CD4-positive, alpha-beta T cell treated with Interleukin-2 at 100 ng/mL for 4 hours (primary cell): Measurements from ENCODE around the gene XRCC4.

Experiments used
- DNase-seq: peaks from one replicate; pipeline ENCODE4 v3.0.0-alpha.2; 2020; ENCODE audit warnings: low spot score

The XRCC4 gene

DNA sequence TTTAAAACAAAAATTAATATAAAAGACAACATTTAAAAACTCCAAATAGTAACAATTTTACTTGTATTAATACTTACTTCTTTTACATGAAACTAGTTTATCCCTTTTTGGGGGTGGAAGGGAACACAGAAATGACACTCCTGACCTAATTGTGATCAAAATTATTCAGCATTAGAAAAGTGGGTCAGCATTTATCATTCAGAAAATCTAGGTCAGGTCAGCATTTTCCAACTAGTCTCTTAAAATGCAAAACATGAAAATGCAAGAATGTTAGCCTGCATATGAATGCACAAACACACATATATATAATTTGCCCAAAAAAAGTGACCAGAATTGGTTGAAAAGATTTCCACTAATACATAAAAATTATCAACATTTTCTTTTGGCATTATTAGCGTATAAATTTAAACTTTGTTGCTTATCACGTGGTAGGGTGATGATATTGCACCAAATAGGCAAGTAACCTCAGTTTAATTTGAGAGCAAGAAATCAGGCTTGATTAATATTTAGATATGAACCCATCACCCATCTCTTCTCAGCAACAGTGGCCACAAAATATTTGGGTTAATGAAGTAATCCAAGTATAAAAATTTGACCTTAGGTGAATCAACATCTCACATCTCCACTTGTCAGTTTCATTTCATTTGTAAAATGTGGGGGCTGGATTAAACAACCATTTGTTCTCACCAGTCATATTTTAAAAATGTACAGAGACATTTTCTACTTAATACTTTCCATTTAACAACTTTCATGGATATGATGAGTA, 5.9 kb upstream of the XRCC4 start:
- no peak for DNase-seq

DNA sequence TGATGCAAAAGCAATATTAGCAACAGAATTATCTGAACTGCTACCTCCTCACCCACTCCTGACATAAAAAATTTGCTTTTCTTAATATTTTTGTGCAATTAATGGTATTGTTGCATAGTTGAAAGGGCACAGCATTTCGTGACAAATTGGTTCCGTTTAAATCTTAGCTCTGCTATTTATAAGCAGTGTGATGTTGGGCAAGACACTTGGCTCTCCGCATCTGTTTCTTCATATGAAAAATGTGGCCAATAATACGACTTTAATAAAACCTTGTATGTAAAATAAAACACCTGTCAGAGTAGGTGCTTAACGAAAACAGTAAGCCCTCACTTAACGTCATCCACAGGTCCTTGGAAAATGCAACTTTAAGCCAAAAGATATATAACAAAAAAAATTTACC, 4.4 kb upstream of the XRCC4 start:
- DNase-seq = no peak

DNA sequence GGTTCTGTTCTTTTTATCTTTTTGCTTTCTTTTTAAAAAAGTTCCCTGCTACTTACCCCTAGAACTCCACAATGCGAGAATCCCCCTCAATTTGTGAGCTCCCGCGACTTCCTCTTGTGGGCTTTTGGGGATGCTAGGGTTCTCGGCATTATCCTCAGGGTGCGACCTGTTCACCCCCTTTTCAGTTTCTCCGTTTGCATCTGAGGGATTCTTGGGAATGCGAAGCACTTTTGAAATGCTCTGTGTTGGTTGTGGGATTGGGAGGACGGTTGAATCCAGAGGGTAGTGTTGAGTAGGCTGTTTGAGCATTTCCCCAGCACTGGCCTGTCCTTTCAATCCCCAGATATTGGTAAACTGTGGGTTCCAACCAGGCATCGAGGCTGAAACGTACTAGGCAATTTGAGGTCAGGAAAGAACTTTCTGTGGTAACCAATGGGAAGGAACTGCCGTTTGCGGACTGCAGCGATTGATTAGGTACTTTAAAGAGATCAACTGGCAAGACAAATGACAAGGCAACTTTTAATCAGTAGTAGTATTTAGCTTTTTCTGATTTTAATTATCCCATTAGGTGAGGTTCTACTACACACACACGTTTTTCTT, 415 bp downstream of the XRCC4 start:
- DNase-seq = peak; percentile 12

DNA sequence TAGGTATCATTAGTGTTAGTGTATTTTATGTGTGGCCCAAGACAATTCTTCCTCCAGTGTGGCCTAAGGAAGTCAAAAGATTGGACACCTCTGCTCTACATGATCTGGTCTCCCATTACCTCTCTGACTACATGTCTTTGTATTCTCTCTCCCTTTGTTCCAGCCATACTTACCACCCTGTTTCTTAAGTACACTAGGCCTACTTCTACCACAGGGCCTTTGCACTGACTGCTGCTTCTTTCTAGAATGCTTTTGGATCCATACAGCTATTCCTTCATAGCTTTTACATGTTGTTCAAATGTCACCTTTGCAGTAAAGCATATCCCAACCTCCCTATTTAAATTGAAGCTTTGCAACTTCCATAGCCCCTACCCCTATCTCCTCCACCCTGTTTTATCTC, 5.4 kb downstream of the XRCC4 start:
- DNase-seq = no peak

DNA sequence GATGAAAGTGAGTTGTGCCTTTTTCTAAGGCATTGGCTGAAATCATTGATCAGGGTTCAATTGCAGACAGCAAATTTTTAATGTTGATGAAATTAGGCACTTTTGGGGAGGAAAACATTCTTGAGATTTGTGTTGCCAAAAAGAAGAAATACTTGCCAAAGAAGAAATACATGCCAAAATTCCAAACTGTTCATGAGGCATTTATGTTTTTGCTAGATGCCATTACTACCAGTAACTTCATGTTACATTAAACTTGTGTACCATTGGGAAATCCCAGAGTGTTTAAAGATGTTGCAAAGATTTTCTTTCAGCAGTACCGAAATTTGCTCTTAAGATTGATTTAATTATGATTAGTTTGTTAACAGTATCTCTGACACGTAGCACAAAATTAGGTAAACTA, 7.0 kb downstream of the XRCC4 start:
- DNase-seq = no peak

DNA sequence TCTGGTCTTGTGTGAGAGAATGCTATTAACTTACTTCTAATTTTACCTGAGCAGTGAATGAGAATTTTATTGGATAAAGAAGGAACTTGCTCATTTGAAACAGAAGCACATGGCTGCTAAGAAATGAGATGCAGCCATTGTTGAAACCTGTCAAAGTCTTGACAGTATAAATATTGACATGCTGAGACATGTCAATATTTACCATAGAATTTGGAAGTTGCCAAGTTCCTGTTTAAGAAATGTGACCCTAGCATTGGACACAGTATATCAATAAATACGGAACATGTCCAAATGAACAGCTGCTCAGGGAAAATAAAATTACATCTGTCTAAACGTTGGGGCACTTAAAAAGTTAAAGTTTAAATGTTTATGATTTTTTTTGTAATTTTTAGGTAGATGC, 7.8 kb downstream of the XRCC4 start:
- DNase-seq = no peak

DNA sequence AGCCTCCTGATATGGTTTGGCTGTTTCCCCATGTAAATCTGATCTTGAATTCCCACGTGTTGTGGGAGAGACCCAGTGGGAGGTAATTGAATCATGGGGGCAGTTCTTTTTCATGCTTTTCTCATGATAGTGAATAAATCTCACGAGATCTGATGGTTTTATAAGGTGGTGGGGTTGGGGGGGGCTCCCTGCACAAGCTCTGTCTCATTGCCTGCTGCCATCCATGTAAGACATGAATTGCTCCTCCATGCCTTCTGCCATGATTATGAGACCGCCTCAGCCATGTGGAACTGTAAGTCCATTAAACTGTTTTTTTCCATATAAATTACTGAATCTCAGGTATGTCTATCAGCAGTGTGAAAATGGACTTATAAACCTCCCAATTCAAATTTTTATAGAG, 12.8 kb downstream of the XRCC4 start:
- DNase-seq = no peak

DNA sequence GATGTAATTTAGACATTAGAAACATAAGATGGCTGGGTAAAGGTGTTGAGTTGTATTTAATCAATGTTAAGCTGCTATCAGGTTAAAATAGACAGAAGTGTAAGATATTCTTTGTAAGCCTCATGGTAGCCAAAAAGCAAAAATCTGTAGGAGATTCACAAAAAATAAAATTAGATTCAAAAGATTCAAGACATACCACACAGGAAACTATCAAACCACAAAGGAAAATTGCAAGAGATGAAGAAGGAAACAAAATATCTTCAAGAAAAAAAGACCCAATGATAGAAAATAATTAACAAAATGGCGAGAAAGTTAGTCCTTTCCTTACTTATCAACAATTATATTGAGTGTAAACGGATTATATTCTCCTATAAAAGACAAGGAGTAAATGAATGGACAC, 15.3 kb downstream of the XRCC4 start:
- peak; percentile 7 for DNase-seq

DNA sequence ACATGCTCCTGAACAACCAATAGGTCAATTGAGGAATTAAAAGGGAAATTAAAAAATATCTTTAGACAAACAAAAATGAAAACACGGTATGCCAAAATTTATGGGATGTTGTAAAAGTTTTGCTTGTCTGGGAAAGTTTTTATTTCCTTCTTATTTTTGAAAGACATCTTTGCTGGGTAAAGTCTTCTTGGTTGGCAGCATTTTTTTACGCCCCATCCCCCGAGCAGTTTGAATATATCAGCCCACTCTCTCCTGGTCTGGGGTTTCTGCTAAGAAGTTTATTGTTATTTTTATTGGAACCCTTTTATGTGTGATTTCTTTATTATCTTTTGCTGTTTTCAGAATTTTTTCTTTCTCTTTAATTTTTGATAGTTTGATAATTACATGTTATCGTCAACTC, 16.3 kb downstream of the XRCC4 start:
- DNase-seq = no peak

DNA sequence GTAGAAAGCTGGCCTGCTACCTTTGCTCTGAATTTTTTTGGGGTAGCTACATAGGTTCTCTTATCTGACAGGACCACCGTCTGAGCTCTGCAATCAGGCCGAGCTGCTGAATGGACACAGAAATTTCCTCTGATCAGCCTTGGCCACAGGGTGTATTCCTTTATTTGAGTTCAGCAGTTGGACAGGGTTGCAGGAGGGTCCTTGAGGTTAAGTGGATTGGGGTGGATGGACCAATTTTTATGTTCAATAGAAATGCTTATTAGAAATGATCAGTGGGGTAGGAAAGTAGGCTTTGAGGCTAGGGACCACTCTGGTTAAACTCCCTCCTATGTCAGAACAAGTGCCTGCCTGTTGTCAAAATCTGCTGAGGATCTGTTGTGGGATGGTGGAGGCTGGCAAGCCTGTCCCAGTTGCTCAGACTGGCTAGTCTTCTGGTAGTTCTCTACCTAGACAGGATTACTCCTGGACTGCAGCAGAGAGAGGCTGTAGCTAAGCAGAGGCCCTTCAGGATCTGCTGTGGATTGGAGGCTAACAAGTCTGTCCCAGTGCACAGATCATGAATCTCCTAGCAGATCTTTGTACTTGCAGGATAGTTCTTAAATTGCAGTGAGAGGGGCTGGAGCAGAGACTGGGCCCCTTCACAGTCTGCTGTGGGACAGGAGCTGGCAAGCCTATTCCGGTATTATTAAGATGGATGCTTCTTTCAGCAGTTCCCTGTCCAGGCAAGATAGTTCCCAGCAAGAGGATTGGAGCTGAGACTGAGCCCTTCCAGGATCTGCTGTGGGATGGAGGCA, 18.0 kb downstream of the XRCC4 start:
- DNase-seq = no peak

DNA sequence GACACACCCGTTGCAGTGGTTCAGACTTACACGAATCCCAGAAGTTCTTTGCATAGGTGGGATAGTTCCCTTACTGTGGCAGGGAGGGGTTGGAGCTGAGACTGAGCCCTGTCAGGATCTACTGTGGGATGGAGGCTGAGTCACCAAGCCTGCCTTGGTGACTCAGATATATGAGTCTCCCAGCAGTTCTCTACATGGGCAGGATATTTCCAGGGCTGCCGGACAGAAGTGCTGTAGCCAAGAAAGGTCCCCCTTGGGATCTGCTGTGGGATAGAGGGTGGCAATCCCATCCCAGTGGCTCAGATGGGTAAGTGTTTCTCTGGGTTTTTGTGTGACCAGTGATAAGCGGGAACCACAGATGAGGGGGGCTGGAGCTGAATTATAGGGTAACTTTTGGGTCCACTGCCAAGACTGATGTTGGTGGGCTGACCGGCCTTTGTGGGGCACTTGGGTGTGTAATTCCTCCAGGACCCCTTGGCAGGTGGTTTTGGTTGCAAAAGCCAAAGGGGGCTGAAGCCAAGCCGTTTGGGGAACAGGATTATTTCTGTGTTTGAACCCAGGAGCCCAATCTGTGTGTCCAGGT, 18.7 kb downstream of the XRCC4 start:
- no peak for DNase-seq

DNA sequence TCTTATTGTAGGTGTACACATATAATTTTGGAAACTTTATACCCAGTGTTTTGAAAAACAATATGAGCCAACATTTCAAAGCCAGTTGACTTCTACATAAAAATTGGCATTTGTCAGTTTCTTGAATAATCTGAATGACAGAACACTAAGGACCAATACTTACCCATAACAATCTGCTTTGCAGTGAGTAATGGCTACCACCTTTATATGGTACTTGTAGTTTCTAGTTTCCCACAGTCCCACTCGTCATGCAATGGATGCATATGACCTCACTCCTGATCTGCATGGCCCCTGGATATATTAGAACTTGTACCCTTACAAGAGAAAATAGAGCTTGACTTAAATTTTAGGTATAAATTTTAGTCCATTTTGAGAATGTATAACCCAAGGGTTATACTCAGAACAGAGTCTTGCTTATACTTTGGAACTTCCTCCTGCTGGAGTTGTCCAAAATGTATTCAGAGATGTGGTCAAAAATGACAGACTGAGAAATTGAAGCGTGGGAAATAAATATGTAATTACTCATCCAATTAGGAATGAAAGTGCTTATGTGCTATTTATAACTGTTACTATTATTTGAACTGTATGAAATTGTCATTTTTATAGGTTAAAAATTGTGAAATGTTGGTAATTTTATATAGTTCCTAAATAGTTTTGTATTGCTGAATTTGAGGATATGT, 19.5 kb downstream of the XRCC4 start:
- DNase-seq = no peak

DNA sequence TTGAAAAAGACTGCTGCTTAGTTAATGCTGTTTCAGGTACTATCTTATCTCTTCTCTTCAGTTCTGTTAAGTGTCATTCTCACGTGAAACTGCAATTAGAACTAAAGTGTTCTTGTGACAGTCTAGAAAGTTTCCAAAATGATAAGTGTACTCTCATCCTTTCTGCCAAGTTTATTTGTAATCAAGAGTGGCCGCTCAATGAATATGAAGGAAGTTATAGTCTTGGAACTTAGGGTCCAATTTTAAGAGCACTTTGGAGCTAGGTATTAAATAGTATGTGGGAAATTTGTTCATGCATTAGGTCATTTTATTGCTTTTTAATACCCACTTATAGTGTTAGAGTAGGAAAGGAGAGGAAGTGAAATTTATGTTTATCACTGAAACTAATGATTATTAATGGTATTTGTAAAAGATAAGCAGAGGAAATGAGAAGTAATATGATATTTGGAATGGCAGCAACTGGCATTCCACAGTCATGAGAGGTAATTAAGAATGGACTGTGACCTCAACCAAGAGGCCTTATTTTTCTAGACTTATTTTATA, 20.4 kb downstream of the XRCC4 start:
- DNase-seq = no peak

DNA sequence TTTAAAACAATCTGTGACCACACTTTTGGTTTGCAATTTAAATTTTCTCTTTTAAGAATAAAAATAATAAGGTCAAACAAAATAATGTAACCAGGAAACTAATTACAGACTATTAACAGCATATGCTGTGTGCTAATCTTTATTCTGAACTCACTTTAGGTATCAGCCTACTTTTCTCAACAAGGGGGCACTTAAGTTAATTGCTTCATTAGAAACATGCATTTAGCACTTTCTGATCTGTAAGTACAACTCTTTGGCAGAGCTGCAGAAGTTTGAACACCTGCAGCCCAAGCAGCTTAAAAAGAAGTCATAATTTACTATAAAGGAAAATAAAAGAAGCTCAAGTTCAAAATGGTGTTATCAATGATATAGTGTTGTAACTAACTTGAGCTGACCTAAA, 21.7 kb downstream of the XRCC4 start:
- DNase-seq = no peak

DNA sequence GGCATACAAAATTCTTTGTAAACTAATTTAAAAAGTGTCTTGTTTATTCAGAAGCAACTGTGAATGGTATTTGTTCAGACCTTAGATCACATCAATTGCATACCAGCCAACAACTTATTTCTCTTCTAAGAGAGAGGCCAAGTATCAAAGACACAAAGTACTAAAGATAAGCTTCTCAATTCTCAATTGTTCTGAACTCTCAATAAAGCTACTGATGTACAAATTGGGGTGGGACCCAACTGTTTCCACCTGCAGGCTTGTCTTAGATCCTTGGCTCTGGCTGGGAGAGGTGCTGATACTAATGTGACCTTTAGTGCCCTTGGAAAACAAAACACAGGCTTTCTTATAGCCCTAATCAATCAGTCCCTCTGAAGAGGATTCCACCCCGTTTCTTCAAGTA, 22.1 kb downstream of the XRCC4 start:
- DNase-seq = no peak

DNA sequence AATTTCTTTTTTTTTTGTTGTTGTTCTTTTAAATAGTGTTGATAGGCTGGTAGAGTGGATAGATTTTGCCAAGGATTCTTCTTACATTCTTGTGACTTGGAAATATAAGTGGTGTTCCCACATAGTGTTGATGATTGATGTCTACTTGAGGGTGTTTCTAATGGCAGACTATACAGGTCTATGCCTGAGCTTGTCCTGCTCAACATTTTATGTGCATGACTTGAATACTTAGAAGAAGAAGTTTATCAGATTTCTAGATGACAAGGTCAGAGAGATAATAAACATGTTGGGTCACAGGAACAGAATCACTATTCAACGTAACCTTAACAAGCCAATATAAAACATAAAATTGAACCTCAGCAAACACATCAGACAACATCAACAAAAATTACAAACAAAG, 24.2 kb downstream of the XRCC4 start:
- no peak for DNase-seq

DNA sequence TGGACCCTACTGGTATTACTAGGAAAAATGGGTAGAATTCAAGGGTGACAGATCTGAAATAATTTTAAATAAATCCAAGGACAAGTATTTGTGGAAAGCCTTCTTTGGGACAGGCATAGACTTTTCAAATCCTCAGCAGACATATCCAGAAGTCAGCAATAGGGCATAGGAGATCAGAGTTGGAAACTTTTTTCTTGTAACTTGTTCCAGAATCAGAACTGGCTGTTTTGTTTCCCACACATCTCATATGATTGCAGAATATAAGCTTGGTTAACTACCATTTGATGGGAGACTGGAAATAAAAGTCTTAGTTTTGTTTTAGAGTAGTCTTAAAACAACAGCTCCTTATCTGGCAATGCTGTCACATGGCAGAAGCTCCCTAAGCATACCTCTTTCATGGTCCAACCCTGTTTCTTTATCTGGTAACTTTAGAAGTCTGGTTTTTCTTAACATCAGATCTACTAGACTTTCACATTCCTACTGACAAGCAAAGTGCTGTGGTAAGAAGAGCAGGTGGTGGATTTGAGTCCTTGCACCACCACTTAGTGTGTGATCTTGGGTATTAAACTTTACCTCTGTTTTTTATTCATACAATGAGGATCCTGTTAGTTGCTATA, 25.1 kb downstream of the XRCC4 start:
- DNase-seq = no peak

DNA sequence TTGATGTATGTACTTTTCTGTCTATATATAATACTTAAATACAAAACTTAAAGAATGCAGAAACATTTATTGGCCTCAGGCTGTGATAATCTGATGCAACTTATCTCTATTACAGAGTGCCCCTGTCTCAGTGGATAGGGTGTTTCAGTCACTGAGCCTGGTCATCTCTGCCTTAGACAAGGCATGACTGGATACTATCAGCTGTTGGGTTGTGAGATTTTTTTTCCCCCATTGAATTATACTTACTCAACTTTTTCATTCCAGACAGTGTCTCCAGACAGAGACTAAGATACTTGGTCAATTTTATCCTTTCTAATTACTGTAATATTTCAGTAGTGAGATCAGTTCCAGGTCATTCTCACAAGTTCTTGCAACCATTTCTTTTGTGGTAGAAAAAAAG, 26.7 kb downstream of the XRCC4 start:
- DNase-seq = no peak

DNA sequence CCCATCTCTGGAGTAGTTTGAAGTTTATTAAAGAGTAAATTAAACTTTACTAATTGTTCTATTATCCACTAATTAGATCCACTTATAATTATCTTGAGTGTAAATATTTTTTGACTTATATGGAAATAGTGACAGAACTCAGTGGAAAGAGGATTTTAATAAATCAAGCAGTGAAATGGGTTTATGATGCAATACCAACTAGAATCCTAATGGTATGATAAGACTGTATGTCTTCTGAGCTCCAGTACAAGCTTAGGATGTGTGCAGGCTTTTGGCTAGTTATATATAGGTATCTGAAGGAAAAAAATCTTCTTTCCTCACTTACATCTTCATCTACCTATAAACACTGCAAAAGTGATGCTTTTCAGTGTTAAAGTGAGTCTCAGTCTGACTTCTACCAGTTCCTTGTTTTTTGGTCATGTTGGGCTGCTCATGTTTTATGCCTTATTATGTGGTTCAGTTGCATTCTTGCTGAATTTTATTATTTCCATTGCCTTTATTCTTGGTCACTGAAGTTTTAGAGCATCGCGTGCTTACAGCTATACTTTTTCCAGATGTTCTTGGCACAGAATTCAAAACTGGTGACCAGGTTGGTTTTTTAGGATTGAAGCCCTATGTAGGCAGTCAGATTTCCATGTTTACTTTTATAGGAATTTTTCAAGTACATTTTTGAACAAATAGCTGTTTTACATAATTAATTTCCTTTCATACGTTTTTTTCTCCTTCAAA, 30.5 kb downstream of the XRCC4 start:
- no peak for DNase-seq

DNA sequence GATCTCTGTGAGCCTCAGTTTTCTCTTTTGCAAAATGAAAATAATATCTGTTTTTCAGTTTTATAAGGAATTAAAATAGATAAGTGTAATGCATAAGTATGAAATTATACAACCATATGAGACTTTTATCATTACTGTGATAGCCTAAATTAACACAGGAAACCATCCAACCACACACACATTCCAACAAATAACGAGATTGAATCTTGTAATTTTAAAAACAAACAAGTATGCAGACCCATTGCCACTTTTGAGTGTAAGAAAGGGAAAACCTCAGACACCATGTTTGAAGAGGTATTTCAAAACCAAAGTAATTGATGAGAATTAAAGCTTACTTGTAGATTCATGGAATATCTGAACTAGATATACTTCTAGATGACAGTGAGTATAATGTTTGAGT, 32.0 kb downstream of the XRCC4 start:
- no peak for DNase-seq

DNA sequence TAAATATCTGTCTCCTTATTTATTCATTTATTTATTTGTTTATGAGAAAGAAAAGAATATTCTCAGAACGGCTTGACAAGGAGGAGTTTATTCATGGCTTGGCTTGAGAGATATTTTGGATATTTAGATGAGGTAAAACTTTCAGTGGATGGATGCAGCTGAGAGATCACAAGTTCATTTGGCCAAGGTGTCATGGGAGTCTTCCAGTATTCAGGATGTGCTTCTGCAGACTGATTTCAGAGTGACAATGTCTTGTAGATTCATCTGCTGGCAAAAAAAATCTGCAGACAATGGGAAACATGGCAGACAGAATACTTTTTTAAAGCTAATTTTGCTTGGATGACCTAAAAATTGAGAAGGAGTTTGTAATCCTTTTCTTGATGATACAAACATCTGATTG, 38.5 kb downstream of the XRCC4 start:
- no peak for DNase-seq
